NCI-H460 (cell line): ENCODE results near the gene TBC1D14. TPM values are rescaled to one million over a fixed set of nuclear protein-coding genes. Genes with fewer than 3 reads are reported as not detected.

Source experiments
- DNase-seq: peaks from one replicate; pipeline ENCODE4 v3.0.0-alpha.2; 2016; ENCODE audit warnings: low read depth; ENCODE audit errors: extremely low read depth
- total RNA-seq: library from RNA; depleted of rRNA; stranded (reverse); fragments of >200 nt; shearing (Covaris generic); gene quantifications from 2 replicates; pipeline ENCODE4 v1.2.3, GENCODE V29; 2014

The TBC1D14 gene
- total RNA-seq, 1 experiment from 2014 or later: 24.7 TPM

- DNase-seq: no peak
Measured at GRCh38 chr4:7016086-7016485, 106.5 kb downstream of the TBC1D14 start.

DNA sequence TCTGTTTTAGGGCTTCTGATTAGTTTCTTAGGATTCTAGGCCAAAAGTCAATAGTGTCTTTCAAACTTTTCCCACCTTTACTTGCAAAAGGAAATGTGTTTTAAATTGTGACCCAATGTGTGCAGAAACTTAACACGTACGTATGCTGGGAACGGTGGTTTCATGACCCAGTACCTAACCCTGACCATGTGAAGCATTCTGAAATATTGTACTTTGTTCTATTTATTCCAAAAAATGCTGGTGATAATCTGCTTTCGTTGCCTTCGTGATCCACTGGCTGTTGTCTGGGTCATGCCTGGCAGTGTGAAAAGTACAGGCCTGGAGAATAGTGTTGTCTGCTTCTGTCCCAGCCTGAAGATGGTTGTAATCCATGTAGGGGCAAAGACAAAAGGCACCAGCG, 106.9 kb downstream of the TBC1D14 start:
- no peak for DNase-seq

DNA sequence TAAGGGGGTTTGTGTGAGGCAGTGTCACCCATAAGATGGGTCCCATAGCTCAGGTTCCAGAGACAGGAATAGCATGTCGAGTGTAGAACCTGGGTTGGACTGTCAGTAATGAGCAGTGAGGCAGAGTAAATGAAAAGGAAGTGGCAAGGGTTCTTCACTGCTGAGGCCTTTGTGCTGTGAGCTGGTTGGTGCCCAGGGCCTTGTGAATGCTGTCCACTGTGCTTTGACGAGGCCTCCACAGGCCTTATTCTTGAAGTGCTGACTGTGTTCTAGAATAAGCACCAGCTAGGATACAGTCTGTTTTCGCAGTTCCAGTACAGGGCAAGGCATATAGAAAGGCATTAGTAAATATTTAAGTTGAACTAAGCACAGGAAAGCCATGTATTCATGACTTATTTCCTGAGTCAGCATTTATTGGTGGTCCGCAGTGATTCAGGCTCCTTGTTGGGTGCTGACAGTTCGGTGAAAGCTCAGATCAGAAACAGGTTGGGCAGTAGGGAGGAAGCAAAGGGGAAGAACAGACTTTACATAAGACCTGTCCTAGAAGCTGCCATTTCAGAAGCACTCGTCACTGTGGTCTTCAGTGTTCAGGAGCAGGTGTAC, 107.9 kb downstream of the TBC1D14 start:
- DNase-seq: no peak

- no peak for DNase-seq
Measured at GRCh38 chr4:7018281-7018680, 108.7 kb downstream of the TBC1D14 start.

- DNase-seq: no peak
Measured at GRCh38 chr4:7019367-7019766, 109.7 kb downstream of the TBC1D14 start.

DNA sequence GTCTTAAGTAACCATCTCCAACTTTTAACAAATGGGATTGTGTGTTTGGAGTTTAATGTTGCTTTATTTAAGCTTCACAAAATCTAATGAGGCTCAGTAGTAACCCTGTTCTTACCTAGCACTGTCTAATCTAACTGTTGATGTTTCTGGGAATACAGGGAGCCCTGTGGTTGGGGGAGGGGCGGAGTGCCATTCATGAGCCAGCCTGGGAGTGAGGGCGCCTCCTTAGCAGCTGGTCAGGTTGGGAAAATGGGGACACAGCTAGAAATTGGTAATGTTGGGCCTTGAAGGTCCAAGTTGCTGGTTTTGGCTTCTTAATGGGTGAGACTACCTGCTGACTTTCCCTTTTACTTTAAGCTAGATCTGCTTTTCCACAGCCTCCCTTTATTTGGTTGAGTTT, 110.7 kb downstream of the TBC1D14 start:
- DNase-seq: no peak

- no peak for DNase-seq
Measured at GRCh38 chr4:7020856-7021255, 111.2 kb downstream of the TBC1D14 start.

DNA sequence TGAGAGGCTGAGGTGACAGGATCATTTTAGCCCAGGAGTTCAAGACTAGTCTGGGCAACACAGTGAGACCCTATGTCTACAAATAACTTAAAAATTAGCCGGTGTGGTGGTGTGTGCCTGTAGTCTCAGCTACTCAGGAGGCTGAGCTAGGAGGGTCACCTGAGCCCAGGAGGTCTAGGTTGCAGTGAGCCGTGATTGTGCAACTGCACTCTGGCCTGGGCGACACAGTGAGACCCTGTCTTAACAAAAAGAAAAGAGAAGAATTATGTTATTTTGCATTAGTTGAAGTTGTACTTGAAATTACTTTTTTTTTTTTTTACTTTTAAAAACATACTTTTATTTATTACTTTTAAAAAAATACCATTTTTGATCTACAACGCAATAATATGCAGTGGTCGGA, 111.7 kb downstream of the TBC1D14 start:
- DNase-seq: no peak

- DNase-seq: no peak
Measured at GRCh38 chr4:7021930-7022664, 112.5 kb downstream of the TBC1D14 start.

DNA sequence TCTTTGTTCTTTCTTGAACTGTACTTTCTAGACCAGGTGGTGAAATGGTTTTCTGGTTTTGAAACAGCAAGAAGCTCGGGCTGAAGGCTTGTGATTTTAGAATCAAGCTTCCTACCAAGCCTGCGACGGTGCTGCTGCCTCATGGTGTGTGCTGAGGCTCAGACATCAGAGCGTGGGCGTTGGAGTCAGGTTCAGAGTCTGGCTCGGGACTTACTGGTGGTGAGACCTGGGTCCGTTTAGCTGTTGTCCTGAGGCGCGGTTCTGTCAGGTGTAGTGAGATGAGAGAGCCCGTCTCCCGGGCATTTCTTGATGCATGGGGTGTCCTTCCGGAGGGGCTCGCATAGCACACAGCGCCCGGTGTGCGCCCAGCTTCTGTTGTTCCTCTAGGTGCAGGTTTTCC, 113.9 kb downstream of the TBC1D14 start:
- DNase-seq: no peak

GRCh38 chr4:7023901-7024300, 114.3 kb downstream of the TBC1D14 start:
- DNase-seq: no peak

GRCh38 chr4:7024336-7024890, 114.8 kb downstream of the TBC1D14 start:
- DNase-seq: no peak

DNA sequence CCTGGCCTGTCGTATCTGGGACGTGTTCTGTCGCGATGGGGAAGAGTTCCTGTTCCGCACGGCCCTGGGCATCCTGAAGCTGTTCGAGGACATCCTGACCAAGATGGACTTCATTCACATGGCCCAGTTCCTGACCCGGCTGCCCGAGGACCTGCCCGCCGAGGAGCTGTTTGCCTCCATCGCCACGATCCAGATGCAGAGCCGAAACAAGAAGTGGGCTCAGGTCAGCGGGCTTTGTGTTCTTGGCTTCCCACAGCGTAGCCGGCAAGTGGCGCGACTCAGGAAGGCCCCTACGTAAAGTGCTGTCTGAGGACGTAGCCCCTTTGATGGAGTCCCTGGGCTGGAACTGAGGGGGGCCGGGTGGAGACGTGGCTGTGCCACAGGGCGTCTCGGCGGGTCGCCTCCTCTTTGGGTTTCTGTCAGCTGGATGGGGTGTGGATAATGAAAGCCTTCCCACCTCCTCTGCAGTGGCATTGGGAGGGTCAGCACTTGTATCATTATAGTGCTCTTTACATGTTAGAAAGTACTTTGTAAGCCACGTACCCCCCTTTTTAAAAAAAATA, 115.5 kb downstream of the TBC1D14 start:
- no peak for DNase-seq

- no peak for DNase-seq
Measured at GRCh38 chr4:7026107-7026506, 116.5 kb downstream of the TBC1D14 start.

- no peak for DNase-seq
Measured at GRCh38 chr4:7027284-7027683, 117.7 kb downstream of the TBC1D14 start.

DNA sequence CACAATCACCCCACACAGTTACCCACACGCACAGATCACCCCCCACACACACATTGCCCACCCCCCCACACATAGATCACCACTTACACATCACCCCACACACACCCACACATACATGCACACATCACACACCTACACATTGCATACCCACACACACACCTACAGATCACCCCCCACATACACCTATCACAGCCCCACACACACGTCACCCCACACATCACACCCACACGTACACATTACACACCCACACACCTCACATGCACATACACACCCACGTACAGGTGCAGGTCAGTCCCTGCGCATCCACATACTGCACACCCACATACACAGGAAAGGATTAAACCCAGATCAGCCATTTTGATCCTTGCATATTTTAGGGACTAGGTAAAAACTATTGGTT, 118.3 kb downstream of the TBC1D14 start:
- DNase-seq: no peak

DNA sequence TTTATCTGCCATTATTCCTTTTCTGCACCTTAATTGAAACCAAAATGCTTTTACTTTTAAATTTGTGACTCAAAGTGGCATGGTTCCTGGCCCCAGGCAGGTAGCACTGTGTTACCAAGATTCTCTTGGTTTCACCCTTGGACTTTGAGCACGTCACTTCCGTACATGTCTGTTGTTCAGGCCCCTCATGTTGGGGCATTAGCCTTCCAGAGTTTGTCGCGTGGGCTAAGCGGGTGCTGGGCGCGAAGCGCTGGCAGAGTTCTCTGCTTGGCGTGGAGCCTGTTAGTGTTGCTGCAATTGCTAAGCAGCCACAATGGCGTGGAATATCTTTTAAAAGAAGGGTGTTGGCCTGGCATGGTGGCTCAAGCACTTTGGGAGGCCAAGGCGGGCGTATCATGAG, 119.6 kb downstream of the TBC1D14 start:
- DNase-seq: no peak

DNA sequence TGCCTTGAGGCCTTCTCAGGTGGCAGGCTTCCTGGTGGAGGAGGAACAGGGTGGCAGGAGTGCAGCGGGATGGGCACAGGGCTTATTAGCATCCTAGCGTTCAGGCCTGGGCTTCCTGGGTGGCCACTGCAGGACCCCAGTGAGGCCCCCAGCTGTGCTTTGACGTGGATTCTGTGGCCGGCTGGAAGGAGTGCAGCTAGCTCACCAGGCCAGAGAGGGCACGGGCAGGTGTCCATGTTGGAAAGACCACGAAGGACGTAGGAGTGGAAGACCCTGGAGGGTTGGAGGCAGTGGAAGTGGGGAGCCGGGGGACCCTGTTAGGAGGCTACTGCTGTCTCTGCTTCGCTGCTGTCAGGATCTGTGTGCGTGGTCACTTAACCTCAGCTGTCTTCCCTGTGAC, 120.3 kb downstream of the TBC1D14 start:
- DNase-seq: no peak

DNA sequence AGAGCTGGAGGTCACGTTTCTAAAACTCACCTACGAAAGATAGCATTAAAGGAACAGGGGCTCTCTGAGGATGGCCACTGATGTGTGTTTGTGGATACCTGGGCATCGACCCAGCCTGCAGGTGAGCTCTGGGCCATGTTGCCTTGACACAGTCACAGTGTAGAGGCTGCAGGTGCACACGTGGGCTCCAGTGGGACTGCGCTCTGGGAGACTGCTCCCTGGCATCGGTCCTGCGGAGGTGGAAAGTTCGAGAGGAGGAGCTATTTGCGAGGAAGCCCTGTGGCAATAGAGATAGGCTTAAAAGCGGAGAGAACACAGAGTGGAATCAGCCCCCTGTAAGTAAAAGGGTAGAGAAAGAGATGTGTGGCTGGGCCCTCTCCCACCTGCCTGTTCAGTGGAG, 121.2 kb downstream of the TBC1D14 start:
- no peak for DNase-seq

- no peak for DNase-seq
Measured at GRCh38 chr4:7031558-7032449, 122.2 kb downstream of the TBC1D14 start.

GRCh38 chr4:7032596-7032995, 123.0 kb downstream of the TBC1D14 start:
- DNase-seq: no peak
